Keratinocyte (primary cell): ENCODE measurements around the gene METTL25B.

Experiments used
- CTCF ChIP-seq, 3 experiments: IDR thresholded peaks in 1 of 3; conservative IDR thresholded peaks in 1 of 3; optimal IDR thresholded peaks in 1 of 3; 2 replicates in 2 of 3; 3 replicates in 1 of 3; pipeline versions ENCODE3 to v1.5.1; 2011; ENCODE audit warnings: low read length in 3 of 3, mild to moderate bottlenecking in 3 of 3, moderate library complexity in 2 of 3, control low read depth in 1 of 3, inconsistent platforms in 1 of 3; ENCODE audit not compliant: insufficient read depth in 2 of 3; ENCODE audit errors: extremely low read depth in 1 of 3
- EZH2 ChIP-seq: IDR thresholded peaks from one replicate; pipeline ENCODE4 v1.6.1; 2012; ENCODE audit warnings: inconsistent platforms, mild to moderate bottlenecking, low read length, moderate library complexity

GRCh38 chr1:156742017-156742416, 13.7 kb downstream of the METTL25B start:
- TF ChIP-seq CTCF (optimal IDR thresholded peaks at IDR 0.05 in 1 of 3, IDR thresholded peaks at IDR 0.05 in 1 of 3, conservative IDR thresholded peaks at IDR 0.05 in 1 of 3; ENCODE audit: extremely low read depth in 1 of 3, insufficient read depth in 2 of 3, low read length in 3 of 3) = no peak
- no peak for TF ChIP-seq EZH2
